NK-92 treated with Interleukin-12 subunit alpha and Interleukin-12 subunit beta, amount 100 ng/mL, for 24 hours (cell line): ENCODE results near the gene MMP13.
"Not testable (repeated sequence)": the region's sequence is repeated elsewhere in the genome, so short reads cannot be mapped to it uniquely, and the experiment has no call there.

ENCODE experiments used
- DNase-seq: peaks from one replicate; lab custom pipeline; 2025; lab: John Stamatoyannopoulos, UW

The MMP13 gene

DNA sequence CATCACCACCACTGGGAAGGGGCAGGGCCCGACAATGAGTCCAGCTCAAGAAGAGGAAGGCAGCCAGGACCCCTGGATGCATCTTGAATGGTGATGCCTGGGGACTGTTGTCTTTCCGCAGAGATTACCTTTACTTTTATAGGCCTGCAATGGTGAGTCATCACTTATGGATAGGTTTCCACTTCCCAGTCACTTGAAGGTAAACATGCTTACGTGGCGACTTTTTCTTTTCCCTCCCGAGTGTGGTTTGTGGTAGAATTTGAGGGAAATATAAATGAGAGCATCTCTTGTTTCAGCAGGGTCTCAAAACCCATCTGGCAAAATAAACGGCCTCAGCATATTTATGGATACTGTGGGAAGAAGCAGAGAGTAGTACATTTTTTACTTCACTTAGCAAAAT is at the start of gene MMP13:
TSS of gene MMP13 (minus strand) at position 109 of the 400 bp plus-strand sequence. CDS start at position 82, 27 bp downstream.
- no peak for DNase-seq

GRCh38 chr11:103004234-103004633 is 48.7 kb upstream of the MMP13 start:
- DNase-seq = not testable (repeated sequence)

DNA sequence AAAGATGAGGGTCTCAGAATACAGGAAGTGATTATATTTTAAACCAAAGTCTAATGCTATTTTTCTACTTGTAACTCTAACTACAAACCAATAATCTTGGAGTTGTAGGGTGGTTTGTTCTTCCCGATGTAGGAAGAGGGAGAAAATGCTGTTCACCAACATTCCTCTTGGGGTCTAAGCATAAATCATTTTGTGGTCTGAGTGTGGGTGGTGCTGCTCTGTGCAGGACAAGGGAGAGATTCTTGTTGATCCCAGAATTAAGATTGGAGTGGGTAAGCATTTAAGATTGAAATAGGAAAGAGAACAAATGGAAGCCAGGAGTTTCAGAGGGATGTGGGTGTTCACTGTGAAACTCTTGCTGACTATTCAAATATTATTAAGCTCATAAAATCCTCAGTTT is 38.6 kb upstream of the MMP13 start:
- no peak for DNase-seq

DNA sequence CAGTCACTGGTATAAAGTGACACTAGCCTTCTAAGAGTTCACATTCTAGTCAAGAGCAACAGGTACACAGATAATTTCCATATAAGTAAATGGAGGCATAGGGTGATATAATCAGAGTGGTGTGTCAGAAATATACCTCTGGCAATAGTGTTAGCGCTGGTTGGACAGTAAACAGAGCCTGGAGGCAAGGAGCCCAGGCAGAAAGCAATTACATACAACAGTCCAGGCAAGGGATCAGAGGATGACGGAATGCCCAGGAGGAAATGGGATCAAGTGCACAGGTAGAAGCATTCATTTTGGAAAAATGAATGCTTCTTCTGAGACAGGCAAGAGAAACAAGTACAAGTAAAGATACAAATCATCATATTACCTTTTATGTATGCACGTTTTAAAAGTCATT is 36.2 kb upstream of the MMP13 start:
- DNase-seq = no peak

GRCh38 chr11:102990145-102990544 is 34.6 kb upstream of the MMP13 start:
- DNase-seq = no peak

GRCh38 chr11:102989379-102990047 is 34.0 kb upstream of the MMP13 start:
- DNase-seq = no peak

GRCh38 chr11:102986815-102987214 is 31.3 kb upstream of the MMP13 start:
- no peak for DNase-seq

- no peak for DNase-seq
Observed at GRCh38 chr11:102985850-102986249, 30.3 kb upstream of the MMP13 start.

GRCh38 chr11:102983486-102983885 is 28.0 kb upstream of the MMP13 start:
- DNase-seq = no peak

DNA sequence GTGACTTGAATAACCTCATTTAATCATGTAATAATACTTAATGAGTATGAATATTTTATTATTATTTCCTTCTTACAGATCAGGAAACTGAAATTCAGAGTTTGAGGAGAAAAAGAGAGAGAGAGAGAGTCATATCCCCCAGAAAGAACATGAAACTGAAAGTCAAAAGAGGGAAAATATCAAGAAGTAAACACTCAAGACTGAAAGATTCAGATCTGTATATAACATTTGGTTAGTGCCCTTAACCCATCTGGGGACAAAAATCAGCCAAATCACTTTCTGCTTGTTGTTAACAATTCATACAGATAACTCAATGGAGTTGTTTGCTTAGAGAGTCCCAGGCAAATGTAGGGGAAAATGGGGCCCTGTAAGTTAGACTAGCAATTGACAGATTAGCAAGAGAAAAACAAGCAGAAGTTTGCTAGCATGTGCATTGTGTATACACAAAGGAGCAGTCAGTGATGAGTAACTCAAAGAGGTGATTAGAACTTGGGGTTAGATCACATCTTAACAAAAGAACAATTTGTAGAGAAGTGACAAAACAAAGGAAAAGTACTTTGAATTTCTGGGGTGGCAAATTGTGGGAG is 25.9 kb upstream of the MMP13 start:
- DNase-seq = no peak

DNA sequence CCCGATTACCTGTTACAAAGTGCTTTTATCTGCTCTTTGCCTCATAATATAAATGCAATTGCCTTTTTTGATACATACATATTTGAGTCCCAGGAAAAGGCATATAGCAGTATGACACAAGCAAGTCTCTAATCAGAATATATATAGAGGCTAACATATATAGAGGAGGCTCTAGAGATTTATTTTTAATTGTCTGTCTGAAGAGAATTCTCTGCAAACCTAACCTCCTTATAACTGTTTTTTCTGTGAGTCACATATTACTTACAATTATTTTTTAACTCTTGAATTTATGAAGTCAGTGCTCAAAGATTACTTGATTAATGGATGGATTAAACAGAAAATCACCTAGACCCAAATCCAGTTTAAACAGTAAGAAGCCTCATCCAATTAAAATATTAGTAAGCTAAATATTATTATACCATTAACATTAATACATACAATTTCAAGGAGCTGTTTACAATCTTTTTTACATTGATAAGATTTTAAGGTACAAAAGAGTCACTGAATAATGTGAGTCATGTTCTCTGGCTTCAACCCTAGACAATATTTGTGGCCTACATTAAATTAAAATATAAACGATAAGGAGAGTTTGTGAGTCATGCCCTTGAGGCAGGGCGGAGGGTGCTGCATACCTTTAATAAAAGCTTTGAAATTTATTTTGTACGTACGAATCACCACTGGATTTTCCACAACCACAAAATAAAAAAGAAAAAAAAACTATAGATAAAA is 19.2 kb upstream of the MMP13 start:
- DNase-seq = no peak

GRCh38 chr11:102973698-102974097 is 18.2 kb upstream of the MMP13 start:
- not testable (repeated sequence) for DNase-seq

DNA sequence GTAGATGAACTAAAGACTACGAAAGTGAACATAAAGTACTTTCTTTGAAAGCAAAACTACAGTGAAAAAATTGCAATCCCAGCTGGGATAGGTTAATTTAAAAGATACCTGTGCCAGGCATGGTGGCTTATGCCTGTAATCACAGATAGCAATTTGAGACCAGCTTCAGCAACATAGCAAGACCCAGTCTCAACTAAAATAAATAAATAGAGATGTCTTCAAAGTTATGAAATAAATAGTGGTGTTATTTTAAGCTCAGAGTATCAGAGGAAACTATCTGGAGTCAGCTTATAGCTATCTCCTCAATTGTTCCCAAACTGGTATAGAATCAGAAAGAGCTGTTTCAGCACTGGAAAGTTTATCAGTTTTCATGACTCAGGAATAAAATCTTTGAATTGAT is 17.3 kb upstream of the MMP13 start:
- DNase-seq = no peak

DNA sequence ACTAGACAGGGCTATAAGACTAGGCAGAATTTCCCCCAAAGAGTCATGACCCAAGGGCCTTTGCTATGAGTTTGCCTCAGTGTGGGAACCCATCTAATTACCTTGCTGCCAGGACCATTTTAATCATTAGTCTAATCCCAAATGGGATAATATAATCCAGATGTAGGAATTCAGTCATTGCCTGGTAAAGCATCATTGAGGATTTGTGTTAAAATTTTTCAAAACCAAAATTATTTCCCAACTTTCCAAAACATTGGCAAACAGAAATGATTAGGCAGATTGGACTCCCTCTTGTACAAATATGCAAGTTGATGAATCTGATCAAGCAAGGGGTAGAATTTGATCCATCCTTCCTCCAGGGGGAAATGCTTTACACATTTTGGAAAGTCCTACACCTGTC is 16.2 kb upstream of the MMP13 start:
- no peak for DNase-seq

GRCh38 chr11:102967497-102967896 is 12.0 kb upstream of the MMP13 start:
- no peak for DNase-seq

DNA sequence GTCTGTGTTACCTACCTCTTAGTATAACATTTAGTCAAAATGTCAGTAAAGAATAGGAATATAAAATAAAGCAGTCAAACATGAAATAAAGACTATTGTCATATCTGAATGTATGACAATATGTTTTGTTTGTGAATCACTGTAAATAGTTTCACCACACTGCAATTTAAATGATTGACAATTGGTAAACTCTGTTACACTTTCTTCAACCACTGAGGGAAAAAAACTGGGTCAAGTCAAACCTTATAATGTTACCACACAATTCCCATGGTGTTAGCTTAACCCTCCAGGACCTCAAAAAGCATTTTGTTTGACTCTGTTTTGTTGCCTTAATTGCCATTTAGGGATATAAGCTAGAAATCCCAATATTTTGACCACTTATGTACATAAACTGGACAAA is 10.5 kb upstream of the MMP13 start:
- DNase-seq = no peak

DNA sequence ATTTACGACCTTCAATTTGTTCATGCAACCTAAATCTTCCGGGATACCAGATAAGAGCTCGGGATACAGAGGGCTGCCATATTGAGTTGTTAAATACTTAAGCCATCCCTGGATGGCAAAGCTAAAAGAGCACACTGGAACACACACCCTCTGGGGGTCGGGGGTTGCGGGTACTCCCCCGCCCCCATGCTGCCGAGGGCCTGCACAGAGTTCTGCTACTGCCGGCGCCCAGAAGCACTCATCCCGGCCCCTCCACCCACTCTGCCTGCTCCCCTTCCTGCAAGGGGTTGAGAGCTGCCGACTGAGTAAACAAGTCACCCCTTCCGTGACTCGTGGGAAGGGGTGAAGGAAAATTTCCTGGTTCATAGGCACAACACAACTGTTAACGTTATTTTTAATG is 9.3 kb upstream of the MMP13 start:
- no peak for DNase-seq

DNA sequence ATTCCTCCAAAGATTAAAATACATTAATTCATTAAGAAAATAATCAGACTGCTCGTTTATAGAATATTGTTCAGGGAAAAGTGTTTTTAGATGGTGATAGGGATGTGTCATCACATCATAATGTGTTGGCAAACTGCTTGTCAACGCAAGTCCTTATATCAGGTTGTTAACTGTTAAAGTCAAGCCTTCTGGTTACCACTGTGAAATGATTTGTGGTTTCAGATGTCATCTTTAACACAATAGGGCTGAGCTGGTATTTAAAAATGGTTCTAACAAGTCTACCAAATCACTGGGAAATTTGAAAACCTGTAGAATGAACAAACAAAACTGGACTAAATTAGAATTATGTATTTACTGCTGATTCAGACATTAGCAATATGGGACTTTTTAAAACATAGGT is 2.4 kb upstream of the MMP13 start:
- no peak for DNase-seq

- no peak for DNase-seq
Observed at GRCh38 chr11:102950622-102951081, 4.9 kb downstream of the MMP13 start.

DNA sequence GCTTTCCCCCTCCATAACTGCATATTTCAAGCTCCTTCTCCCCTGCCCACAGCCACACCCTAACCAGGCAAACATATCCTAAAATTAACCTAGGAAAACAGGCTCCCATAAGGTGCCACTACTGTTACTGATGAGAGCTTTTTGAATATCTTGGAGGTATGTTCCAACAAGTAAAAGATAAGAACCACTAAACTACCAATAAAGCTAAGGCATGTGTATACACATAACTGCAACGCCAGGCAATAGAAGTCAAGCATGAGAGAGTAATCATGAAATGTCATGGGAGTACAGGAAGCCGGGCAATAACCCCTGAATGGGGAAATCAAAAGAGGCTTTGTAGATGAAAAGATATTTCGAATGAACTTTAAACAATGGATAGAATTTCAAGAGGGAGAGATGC is 9.3 kb downstream of the MMP13 start:
- DNase-seq = no peak

DNA sequence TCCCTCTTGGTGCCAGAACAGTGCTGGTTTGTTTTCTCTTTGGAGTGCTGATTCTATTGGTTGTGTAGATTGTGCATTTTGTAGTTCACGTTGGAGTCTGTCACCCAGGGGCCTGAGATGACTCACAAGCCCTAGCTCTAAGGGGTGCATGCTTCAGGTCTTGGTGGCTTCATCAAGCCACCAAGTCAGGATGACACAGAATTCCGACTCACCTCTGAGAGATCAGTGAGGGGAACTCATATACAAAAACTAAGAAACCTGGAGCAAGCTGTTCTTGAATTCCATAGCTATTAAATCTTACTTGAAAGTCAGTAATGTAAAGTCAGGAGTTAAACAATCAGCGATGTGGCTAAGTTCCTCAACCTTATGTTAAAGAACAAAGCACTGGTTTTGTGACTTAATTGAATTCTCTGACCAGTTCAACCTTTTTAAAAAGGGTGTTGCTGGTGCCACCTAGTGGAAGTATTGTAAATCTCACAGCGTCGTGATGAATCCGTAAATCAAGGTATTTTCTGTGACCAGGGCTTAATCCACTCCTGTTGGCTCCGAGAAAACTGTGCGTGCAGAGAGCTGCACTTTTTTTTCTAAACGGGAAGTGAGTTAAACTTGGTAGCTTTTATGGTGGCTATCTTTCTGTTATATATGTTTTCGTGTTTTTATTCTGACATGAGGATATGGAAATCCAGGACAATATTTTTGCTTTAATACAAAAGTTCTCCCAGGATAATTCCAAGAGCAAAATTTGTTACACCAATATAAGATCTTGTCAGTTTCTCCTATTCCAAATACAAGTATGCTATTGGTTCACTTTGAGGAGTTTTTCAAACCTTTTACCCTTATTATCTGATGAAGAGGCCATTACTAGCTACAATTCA is 14.6 kb downstream of the MMP13 start:
- peak; percentile 24 for DNase-seq

DNA sequence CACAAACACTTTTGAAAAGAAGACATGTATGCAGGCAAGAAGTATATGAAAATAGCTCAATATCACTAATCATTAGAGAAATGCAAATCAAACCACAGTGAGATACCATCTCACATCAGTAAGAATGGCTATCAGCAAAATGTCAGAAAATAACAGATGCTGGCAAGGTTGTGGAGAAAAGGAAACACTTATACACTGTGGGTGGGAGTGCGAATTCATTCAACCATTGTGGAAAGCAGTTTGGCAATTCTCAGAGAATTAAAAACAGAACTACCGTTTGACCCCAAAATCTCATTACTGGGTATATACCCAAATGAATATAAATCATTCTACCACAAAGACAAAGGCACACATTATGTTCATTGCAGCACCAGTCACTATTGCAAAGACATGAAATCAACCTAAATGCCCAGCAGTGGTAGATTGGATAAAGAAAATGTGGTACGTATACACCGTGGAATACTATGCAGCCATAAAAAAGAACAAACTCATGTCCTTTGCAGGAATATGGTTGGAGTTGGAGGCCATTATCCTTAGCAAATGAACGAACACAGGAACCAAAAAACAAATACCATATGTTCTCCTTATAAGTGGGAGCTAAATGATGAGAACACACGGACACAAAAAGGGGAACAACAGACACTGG is 18.5 kb downstream of the MMP13 start:
- DNase-seq = no peak
